SK-N-SH (cell line): Measurements from ENCODE around the gene ANKEF1. TPM values are rescaled to one million over a fixed set of nuclear protein-coding genes. Genes with fewer than 3 reads are reported as not detected.

Experiments
- CTCF ChIA-PET: fragments of 300-600, 350-600 bp; formaldehyde crosslinking; extraction: SDS; loops from one replicate; lab custom pipeline; 2021; lab: Yijun Ruan, JAX
- POLR2A ChIA-PET: fragments of 350-600 bp; sonication (Branson Sonifier 250); formaldehyde crosslinking; extraction: SDS; loops from one replicate; lab custom pipeline; 2020; ENCODE audit warnings: antibody characterized with exemption, inconsistent platforms; lab: Yijun Ruan, JAX
- DNase-seq: peaks from one replicate; pipeline ENCODE4 v3.0.0; 2012
- H2AFZ ChIP-seq: fragments of 200-600 bp; sonication (generic); 2 replicates; pipeline ENCODE4 v1.8.1; 2016; ENCODE audit warnings: antibody characterized with exemption, mild to moderate bottlenecking, low read depth
- H3F3A ChIP-seq: fragments of 200-600 bp; sonication (generic); replicated peaks from 2 replicates; pipeline ENCODE3; 2016; ENCODE audit warnings: antibody characterized with exemption, mild to moderate bottlenecking; ENCODE audit not compliant: insufficient read depth
- H3K27ac ChIP-seq, 2 experiments: fragments of 200-500 bp in 1 of 2; fragments of 200-600 bp in 1 of 2; sonication (Bioruptor generic) in 1 of 2; sonication (generic), shearing (Covaris generic) in 1 of 2; 2 replicates each; pipeline versions ENCODE4 v1.5.1 to v1.6.1; 2014 to 2016; ENCODE audit warnings: low read depth in 2 of 2, inconsistent platforms in 1 of 2, low read length in 1 of 2, mild to moderate bottlenecking in 1 of 2, mixed read lengths in 1 of 2
- H3K27me3 ChIP-seq: fragments of 200-600 bp; sonication (generic), shearing (Covaris generic); 2 replicates; pipeline ENCODE4 v1.6.1; 2016; ENCODE audit warnings: mixed run types; ENCODE audit not compliant: insufficient read depth
- H3K36me3 ChIP-seq, 2 experiments: fragments of 200-500 bp in 1 of 2; fragments of 200-600 bp in 1 of 2; sonication (Bioruptor generic) in 1 of 2; sonication (generic) in 1 of 2; replicated peaks in 1 of 2; 2 replicates each; pipeline versions ENCODE3 to v1.5.1; 2014 to 2016; ENCODE audit warnings: low read length in 1 of 2, mild to moderate bottlenecking in 1 of 2; ENCODE audit not compliant: insufficient read depth in 2 of 2, control insufficient read depth in 1 of 2
- H3K4me1 ChIP-seq, 2 experiments: fragments of 200-500 bp in 1 of 2; fragments of 200-600 bp in 1 of 2; sonication (Bioruptor generic) in 1 of 2; sonication (generic), shearing (Covaris generic) in 1 of 2; 2 replicates each; pipeline versions ENCODE4 v1.5.1 to v1.6.1; 2014 to 2016; ENCODE audit warnings: low read depth in 1 of 2, low read length in 1 of 2, mixed run types in 1 of 2; ENCODE audit not compliant: insufficient read depth in 2 of 2, control insufficient read depth in 1 of 2
- H3K4me2 ChIP-seq: fragments of 200-600 bp; sonication (generic), shearing (Covaris generic); 2 replicates; pipeline ENCODE4 v1.6.1; 2017; ENCODE audit warnings: mixed run types
- H3K4me3 ChIP-seq, 2 experiments: fragments of 200-500 bp in 1 of 2; fragments of 200-600 bp in 1 of 2; sonication (Bioruptor generic) in 1 of 2; sonication (generic), shearing (Covaris generic) in 1 of 2; 2 replicates each; pipeline versions ENCODE4 v1.5.1 to v1.8.1; 2014 to 2016; ENCODE audit warnings: low read depth in 2 of 2, inconsistent platforms in 1 of 2, low read length in 1 of 2, mild to moderate bottlenecking in 1 of 2, mixed read lengths in 1 of 2, moderate library complexity in 1 of 2
- H3K79me2 ChIP-seq: fragments of 200-600 bp; sonication (generic); 2 replicates; pipeline ENCODE4 v1.8.1; 2017; ENCODE audit warnings: mild to moderate bottlenecking; ENCODE audit not compliant: insufficient read depth
- H3K9ac ChIP-seq: fragments of 200-600 bp; sonication (generic); 2 replicates; pipeline ENCODE4 v1.6.1; 2017; ENCODE audit warnings: mixed run types
- H3K9me2 ChIP-seq: fragments of 200-600 bp; sonication (generic); 2 replicates; pipeline ENCODE4 v1.6.1; 2017; ENCODE audit warnings: mixed run types
- H3K9me3 ChIP-seq: fragments of 200-600 bp; sonication (generic); 2 replicates; pipeline ENCODE4 v1.6.1; 2017; ENCODE audit warnings: mixed run types, mild to moderate bottlenecking, moderate library complexity
- H4K20me1 ChIP-seq: fragments of 200-600 bp; sonication (generic); 2 replicates; pipeline ENCODE4 v1.6.1; 2017; ENCODE audit warnings: mild to moderate bottlenecking, mixed run types; ENCODE audit not compliant: insufficient read depth
- FOSL2 ChIP-seq: IDR thresholded peaks from 2 replicates; pipeline ENCODE4 v1.4.0; 2012; ENCODE audit warnings: low read depth, mild to moderate bottlenecking, moderate library complexity, borderline replicate concordance
- FOXJ3 ChIP-seq: sonication (generic); formaldehyde crosslinking; IDR thresholded peaks from 2 replicates; pipeline ENCODE4 v1.5.1; 2020; ENCODE audit warnings: mild to moderate bottlenecking, missing genetic modification reagents
- FOXM1 ChIP-seq: IDR thresholded peaks from 2 replicates; pipeline ENCODE4 v1.4.0; 2012; ENCODE audit warnings: low read depth, mild to moderate bottlenecking
- RXRA ChIP-seq: IDR thresholded peaks from 2 replicates; pipeline ENCODE4 v1.4.0; 2012; ENCODE audit warnings: low read depth, mild to moderate bottlenecking, borderline replicate concordance
- SIN3A ChIP-seq: IDR thresholded peaks from 2 replicates; pipeline ENCODE4 v1.6.1; 2012; ENCODE audit warnings: low read depth, mild to moderate bottlenecking, low read length, moderate library complexity, borderline replicate concordance
- USF2 ChIP-seq: fragments of 150-350 bp; IDR thresholded peaks from 2 replicates; pipeline ENCODE4 v1.6.1; 2017; ENCODE audit warnings: antibody characterized with exemption, low read length, low read depth, borderline replicate concordance
- WGBS: methylation state at CpG from one replicate; pipeline ENCODE4 v1.1.6; 2017; ENCODE audit warnings: low lambda C conversion rate; 5-methylcytosine and 5-hydroxymethylcytosine counted together
- polyA plus RNA-seq, 3 experiments: library from polyadenylated mRNA; depleted of rRNA; stranded (reverse); fragments of >200 nt; gene quantifications; 2 replicates each; pipeline ENCODE4 v1.2.3, GENCODE V29; 2012
- TF ChIP-seq, protein P1 (sequence below): IDR thresholded peaks from 2 replicates; pipeline ENCODE4 v1.4.0; 2012; ENCODE audit warnings: low read depth, borderline replicate concordance
- TF ChIP-seq, protein P2 (sequence below): IDR thresholded peaks from 2 replicates; pipeline ENCODE4; 2012

The ANKEF1 gene
- polyA plus RNA-seq, 1 of the 3 experiments (the other 2 are of a cell fraction), result 2.3 TPM

DNA sequence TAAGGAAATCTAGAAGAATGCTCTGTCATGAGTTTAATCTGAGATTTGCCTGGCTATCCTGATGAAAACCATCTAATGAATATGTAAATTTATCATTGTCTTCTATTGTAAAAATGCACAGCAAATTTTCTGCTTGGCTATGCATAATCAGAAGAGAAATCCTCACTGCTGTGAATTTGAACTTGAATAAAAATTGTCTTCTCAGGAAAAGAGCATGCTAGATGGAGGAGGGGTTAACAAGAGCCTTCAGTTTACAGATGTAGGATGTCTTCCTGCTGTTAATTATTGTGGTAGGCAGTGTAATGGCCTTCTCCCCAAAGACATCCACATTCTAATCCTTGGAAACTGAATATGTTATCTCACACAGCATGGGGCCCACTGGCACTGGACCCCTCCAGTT is 45.8 kb downstream of the ANKEF1 start:
- Histone ChIP-seq H3K9ac (no peak overlapping the region), H3K79me2 (no peaks in the 10 kb centered on the region), H3K4me2 (no peak overlapping the region), H3K27ac (no peak overlapping the region), H3K9me3 (no peaks in the 10 kb centered on the region), H4K20me1 (no peaks in the 10 kb centered on the region), H3K4me1 (peaks cover 0 to 8% of the 10 kb centered on the region in 2 experiments; a peak in 3 of 4 replicates), H3K36me3 (no peaks in the 10 kb centered on the region), H3K4me3 (no peak overlapping the region), H2AFZ (no peak overlapping the region), H3K27me3 (no peaks in the 10 kb centered on the region), H3F3A (no peaks in the 10 kb centered on the region), H3K9me2 (no peaks in the 10 kb centered on the region)
- CTCF ChIA-PET, result interaction anchor here (4.5 to 4.8 kb wide), 2 partner anchors 10 to 103 kb away, joined by 18 to 45 read pairs; no protein-coding TSS in a partner anchor
- POLR2A ChIA-PET, result no interaction called here
- no peak for TF ChIP-seq FOSL2
- no peak for DNase-seq

DNA sequence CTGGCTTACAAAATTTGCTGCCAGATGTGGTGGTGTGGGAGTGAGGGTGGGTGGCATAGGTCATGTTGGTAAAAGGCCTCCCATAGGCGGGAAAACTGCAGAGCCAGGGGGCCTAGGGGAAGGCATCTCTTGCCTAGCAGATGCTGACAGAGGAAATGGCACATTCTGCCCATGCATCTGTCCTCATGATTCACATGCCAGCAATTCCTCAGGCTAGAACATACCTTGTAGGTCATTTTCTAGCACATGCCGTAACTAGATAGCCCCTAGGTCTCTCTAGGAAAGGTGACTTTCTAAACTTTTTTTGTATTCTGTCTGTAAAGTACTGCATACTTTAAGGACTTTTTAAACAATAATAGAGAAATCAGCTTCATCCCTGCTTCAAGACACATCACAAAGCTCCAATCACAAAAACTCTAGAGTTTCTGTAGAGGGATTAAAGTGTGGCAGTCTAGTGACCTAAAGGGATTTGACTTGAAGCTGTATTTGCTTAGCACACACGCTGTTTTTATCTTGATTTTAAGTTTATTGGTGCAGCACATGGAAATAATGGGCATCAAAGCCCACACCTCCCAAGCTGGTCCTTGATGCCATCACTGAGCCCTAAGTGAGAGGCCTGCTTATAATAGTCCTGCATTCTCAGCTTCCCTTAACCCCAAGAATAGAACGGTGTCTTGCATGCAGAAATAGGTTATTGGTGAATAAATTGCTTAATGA is 55.2 kb downstream of the ANKEF1 start:
- Histone ChIP-seq H3K9me3 (no peaks in the 10 kb centered on the region), H3K4me2 (no peak overlapping the region), H3K9ac (no peak overlapping the region), H2AFZ (no peak overlapping the region), H3K4me3 (no peak overlapping the region), H3K36me3 (no peaks in the 10 kb centered on the region), H3K27me3 (no peaks in the 10 kb centered on the region), H4K20me1 (no peaks in the 10 kb centered on the region), H3K27ac (no peak overlapping the region), H3K9me2 (no peaks in the 10 kb centered on the region), H3F3A (no peaks in the 10 kb centered on the region), H3K79me2 (no peaks in the 10 kb centered on the region), H3K4me1 (peaks cover 4 to 11% of the 10 kb centered on the region in 2 experiments; a peak in 1 of 4 replicates)
- TF ChIP-seq SIN3A, result no peak
- no peak for TF ChIP-seq RXRA
- TF ChIP-seq, protein P1, sequence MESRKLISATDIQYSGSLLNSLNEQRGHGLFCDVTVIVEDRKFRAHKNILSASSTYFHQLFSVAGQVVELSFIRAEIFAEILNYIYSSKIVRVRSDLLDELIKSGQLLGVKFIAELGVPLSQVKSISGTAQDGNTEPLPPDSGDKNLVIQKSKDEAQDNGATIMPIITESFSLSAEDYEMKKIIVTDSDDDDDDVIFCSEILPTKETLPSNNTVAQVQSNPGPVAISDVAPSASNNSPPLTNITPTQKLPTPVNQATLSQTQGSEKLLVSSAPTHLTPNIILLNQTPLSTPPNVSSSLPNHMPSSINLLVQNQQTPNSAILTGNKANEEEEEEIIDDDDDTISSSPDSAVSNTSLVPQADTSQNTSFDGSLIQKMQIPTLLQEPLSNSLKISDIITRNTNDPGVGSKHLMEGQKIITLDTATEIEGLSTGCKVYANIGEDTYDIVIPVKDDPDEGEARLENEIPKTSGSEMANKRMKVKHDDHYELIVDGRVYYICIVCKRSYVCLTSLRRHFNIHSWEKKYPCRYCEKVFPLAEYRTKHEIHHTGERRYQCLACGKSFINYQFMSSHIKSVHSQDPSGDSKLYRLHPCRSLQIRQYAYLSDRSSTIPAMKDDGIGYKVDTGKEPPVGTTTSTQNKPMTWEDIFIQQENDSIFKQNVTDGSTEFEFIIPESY, result no peak
- no peak for TF ChIP-seq FOXM1
- TF ChIP-seq, protein P2, sequence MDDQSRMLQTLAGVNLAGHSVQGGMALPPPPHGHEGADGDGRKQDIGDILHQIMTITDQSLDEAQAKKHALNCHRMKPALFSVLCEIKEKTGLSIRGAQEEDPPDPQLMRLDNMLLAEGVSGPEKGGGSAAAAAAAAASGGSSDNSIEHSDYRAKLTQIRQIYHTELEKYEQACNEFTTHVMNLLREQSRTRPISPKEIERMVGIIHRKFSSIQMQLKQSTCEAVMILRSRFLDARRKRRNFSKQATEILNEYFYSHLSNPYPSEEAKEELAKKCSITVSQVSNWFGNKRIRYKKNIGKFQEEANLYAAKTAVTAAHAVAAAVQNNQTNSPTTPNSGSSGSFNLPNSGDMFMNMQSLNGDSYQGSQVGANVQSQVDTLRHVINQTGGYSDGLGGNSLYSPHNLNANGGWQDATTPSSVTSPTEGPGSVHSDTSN, result no peak
- no peak for TF ChIP-seq FOXJ3
- TF ChIP-seq USF2, result no peak
- ChIA-PET POLR2A (interaction anchor here (0.5 to 0.6 kb wide), 2 partner anchors 126 to 344 kb away, joined by 3 read pairs; no protein-coding TSS in a partner anchor), CTCF (interaction anchor here (0.7 to 6.5 kb wide), 67 partner anchors 9 to 582 kb away, joined by 3 to 182 read pairs (median 5); partner anchors contain the start of genes ANKEF1, MKKS and SLX4IP)
- 79% methylated on average over 4 of the region's 4 CpGs for WGBS
- DNase-seq, result no peak
